GM12878 (cell line): Measurements from ENCODE around the gene ZNF506.

Experiments
- BHLHE40 ChIP-seq, 2 experiments: fragments of 450-650 bp in 1 of 2; IDR thresholded peaks; 2 replicates each; pipeline ENCODE4 v1.6.1; 2011 to 2017; ENCODE audit warnings: low read depth in 2 of 2, borderline replicate concordance in 1 of 2, improper control_type of control experiment in 1 of 2, low read length in 1 of 2, mild to moderate bottlenecking in 1 of 2
- FOS ChIP-seq: IDR thresholded peaks from 3 replicates; pipeline ENCODE4 v1.6.1; 2011; ENCODE audit warnings: borderline replicate concordance; ENCODE audit not compliant: insufficient read length; ENCODE audit errors: extremely low read depth
- POLR2AphosphoS5 ChIP-seq: IDR thresholded peaks from 2 replicates; pipeline ENCODE4 v1.6.1; 2011; ENCODE audit warnings: mild to moderate bottlenecking, low read length, inconsistent platforms
- RAD21 ChIP-seq: IDR thresholded peaks from 2 replicates; pipeline ENCODE4 v1.6.1; 2011; ENCODE audit warnings: mild to moderate bottlenecking, low read depth, low read length, moderate library complexity; ENCODE audit not compliant: insufficient read depth
- SRF ChIP-seq, 2 experiments: IDR thresholded peaks; 2 replicates each; pipeline ENCODE4 v1.6.1; 2011; ENCODE audit warnings: low read depth in 2 of 2, low read length in 2 of 2, mild to moderate bottlenecking in 1 of 2, moderate library complexity in 1 of 2
- SUZ12 ChIP-seq: fragments of 200-600 bp; sonication (generic); IDR thresholded peaks from one replicate; pipeline ENCODE4 v1.6.1; 2018; ENCODE audit warnings: antibody characterized with exemption, mild to moderate bottlenecking; ENCODE audit not compliant: unreplicated experiment
- TF ChIP-seq, protein P1 (sequence below): IDR thresholded peaks from 2 replicates; pipeline ENCODE4 v1.6.1; 2012; ENCODE audit warnings: low read depth, low read length, improper control_type of control experiment

DNA sequence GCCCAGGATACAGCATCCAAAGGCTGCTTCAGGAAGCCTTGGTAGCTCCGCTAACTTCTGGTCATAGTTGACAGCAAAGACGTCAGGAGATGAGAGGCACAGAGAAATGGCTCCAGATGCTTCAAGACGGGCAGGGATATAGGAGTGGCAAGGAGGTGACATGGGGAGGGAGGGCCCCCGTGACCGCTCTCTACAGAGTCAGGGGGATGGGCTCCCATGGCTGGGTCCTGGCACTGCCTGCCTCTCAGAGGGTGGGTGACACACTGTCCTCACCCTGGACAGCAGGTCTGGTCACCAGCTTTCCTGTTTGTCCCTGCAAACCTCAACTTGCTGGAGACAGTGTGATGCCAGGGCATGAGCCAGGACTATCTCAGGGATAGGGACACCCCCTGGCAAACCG is 78.4 kb downstream of the ZNF506 start:
- TF ChIP-seq RAD21: no peak
- TF ChIP-seq POLR2AphosphoS5: no peak
- TF ChIP-seq SUZ12: no peak
- TF ChIP-seq, protein P1, sequence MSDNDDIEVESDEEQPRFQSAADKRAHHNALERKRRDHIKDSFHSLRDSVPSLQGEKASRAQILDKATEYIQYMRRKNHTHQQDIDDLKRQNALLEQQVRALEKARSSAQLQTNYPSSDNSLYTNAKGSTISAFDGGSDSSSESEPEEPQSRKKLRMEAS: no peak
- TF ChIP-seq BHLHE40 (IDR thresholded peaks at IDR 0.05; ENCODE audit: borderline replicate concordance in 1 of 2, low read depth in 2 of 2, low read length in 1 of 2): no peak
- no peak for TF ChIP-seq FOS
- TF ChIP-seq SRF (IDR thresholded peaks at IDR 0.05; ENCODE audit: low read depth in 2 of 2, low read length in 2 of 2): no peak
